HepG2 (cell line): ENCODE measurements around the gene NAA38. TPM values are rescaled to one million over a fixed set of nuclear protein-coding genes. Genes with fewer than 3 reads are reported as not detected.

ENCODE experiments used
- BORCS8-MEF2B ChIP-seq: sonication (generic); formaldehyde crosslinking; IDR thresholded peaks from 2 replicates; pipeline ENCODE4 v1.8.0; 2022; ENCODE audit warnings: mild to moderate bottlenecking, missing genetic modification reagents
- CEBPG ChIP-seq: IDR thresholded peaks from 2 replicates; pipeline ENCODE4 v1.6.1; 2016
- CREB1 ChIP-seq, 2 experiments: fragments of 450-650 bp in 1 of 2; IDR thresholded peaks; 2 replicates each; pipeline ENCODE4 v1.6.1; 2016 to 2017; ENCODE audit warnings: control low read depth in 1 of 2, mild to moderate bottlenecking in 1 of 2, missing compliant biosample characterization in 1 of 2, missing genetic modification characterization in 1 of 2
- E2F2 ChIP-seq: sonication (generic); formaldehyde crosslinking; IDR thresholded peaks from 2 replicates; pipeline ENCODE4 v1.4.0; 2020; ENCODE audit warnings: missing genetic modification reagents, borderline replicate concordance
- FOXJ3 ChIP-seq: sonication (generic); formaldehyde crosslinking; IDR thresholded peaks from 2 replicates; pipeline ENCODE4 v1.4.0; 2020; ENCODE audit warnings: missing genetic modification reagents, mild to moderate bottlenecking, borderline replicate concordance
- GATA4 ChIP-seq: sonication (generic); IDR thresholded peaks from 2 replicates; pipeline ENCODE4 v1.6.1; 2016; ENCODE audit warnings: antibody characterized with exemption, low read depth, borderline replicate concordance
- NFATC3 ChIP-seq: sonication (generic); formaldehyde crosslinking; IDR thresholded peaks from 2 replicates; pipeline ENCODE4 v1.5.1; 2020; ENCODE audit warnings: mild to moderate bottlenecking, missing genetic modification reagents
- NFKB2 ChIP-seq: sonication (generic); formaldehyde crosslinking; IDR thresholded peaks from 2 replicates; pipeline ENCODE4 v1.4.0; 2020; ENCODE audit warnings: missing genetic modification reagents, borderline replicate concordance
- SETDB1 ChIP-seq: sonication (generic); formaldehyde crosslinking; IDR thresholded peaks from 2 replicates; pipeline ENCODE4 v1.5.1; 2020; ENCODE audit warnings: missing genetic modification reagents, mild to moderate bottlenecking, borderline replicate concordance
- SMC3 ChIP-seq: IDR thresholded peaks from 2 replicates; pipeline ENCODE4 v1.6.1; 2011; ENCODE audit warnings: low read length, improper control_type of control experiment
- SUZ12 ChIP-seq: fragments of 150-350 bp; IDR thresholded peaks from 2 replicates; pipeline ENCODE4 v1.6.1; 2014; ENCODE audit warnings: low read depth, low read length
- THAP11 ChIP-seq: IDR thresholded peaks from 2 replicates; pipeline ENCODE4 v1.6.1; 2016; ENCODE audit warnings: missing biosample characterization, missing genetic modification reagents
- THAP7 ChIP-seq: sonication (generic); formaldehyde crosslinking; IDR thresholded peaks from 2 replicates; pipeline ENCODE4 v1.8.1; 2023; ENCODE audit warnings: mild to moderate bottlenecking, missing genetic modification reagents
- ZBTB25 ChIP-seq: IDR thresholded peaks from 2 replicates; pipeline ENCODE4 v1.6.1; 2018; ENCODE audit warnings: missing genetic modification reagents
- ZBTB3 ChIP-seq: sonication (generic); formaldehyde crosslinking; IDR thresholded peaks from 2 replicates; pipeline ENCODE4 v1.4.0; 2020; ENCODE audit warnings: low read depth, mild to moderate bottlenecking, moderate library complexity, missing genetic modification reagents, borderline replicate concordance
- ZBTB38 ChIP-seq: sonication (generic); formaldehyde crosslinking; IDR thresholded peaks from 2 replicates; pipeline ENCODE4 v1.5.1; 2020; ENCODE audit warnings: mild to moderate bottlenecking, missing genetic modification reagents
- ZFP37 ChIP-seq: sonication (generic); formaldehyde crosslinking; IDR thresholded peaks from 2 replicates; pipeline ENCODE4 v1.4.0; 2020; ENCODE audit warnings: missing genetic modification reagents, borderline replicate concordance
- ZNF17 ChIP-seq: sonication (generic); formaldehyde crosslinking; IDR thresholded peaks from 2 replicates; pipeline ENCODE4 v1.5.0; 2020; ENCODE audit warnings: mild to moderate bottlenecking, missing genetic modification reagents
- ZNF260 ChIP-seq: sonication (generic); formaldehyde crosslinking; IDR thresholded peaks from 2 replicates; pipeline ENCODE4 v1.4.0; 2020; ENCODE audit warnings: missing genetic modification reagents, low read depth, mild to moderate bottlenecking, borderline replicate concordance
- ZNF3 ChIP-seq: IDR thresholded peaks from 2 replicates; pipeline ENCODE4 v1.7.0; 2017; ENCODE audit warnings: inconsistent platforms
- ZNF326 ChIP-seq: sonication (generic); formaldehyde crosslinking; IDR thresholded peaks from 2 replicates; pipeline ENCODE4 v1.4.0; 2020; ENCODE audit warnings: missing genetic modification reagents, borderline replicate concordance
- ZNF569 ChIP-seq: sonication (generic); formaldehyde crosslinking; IDR thresholded peaks from 2 replicates; pipeline ENCODE4 v1.5.0; 2020; ENCODE audit warnings: mild to moderate bottlenecking, missing genetic modification reagents, moderate library complexity, borderline replicate concordance
- ZNF629 ChIP-seq: sonication (generic); formaldehyde crosslinking; conservative IDR thresholded peaks from 2 replicates; pipeline ENCODE4 v1.5.0; 2020; ENCODE audit warnings: missing genetic modification reagents
- ZNF660 ChIP-seq: sonication (generic); formaldehyde crosslinking; IDR thresholded peaks from 2 replicates; pipeline ENCODE4 v1.5.1; 2020; ENCODE audit warnings: mild to moderate bottlenecking, low read depth, missing genetic modification reagents, borderline replicate concordance
- ZNF773 ChIP-seq: sonication (generic); formaldehyde crosslinking; IDR thresholded peaks from 2 replicates; pipeline ENCODE4 v1.4.0; 2020; ENCODE audit warnings: missing genetic modification reagents, borderline replicate concordance
- ZSCAN12 ChIP-seq: sonication (generic); formaldehyde crosslinking; IDR thresholded peaks from 2 replicates; pipeline ENCODE4 v1.9.0; 2021; ENCODE audit warnings: mild to moderate bottlenecking, missing genetic modification reagents
- polyA plus RNA-seq, 8 experiments: library from polyadenylated mRNA; depleted of rRNA in 3 of 8; stranded (reverse) in 7 of 8; unstranded in 1 of 8; fragments of >200 nt; fragmentation: Illumina TruSeq in 4 of 8; extraction: Trizol in 4 of 8; gene quantifications; 2 replicates each; pipeline versions ENCODE4 v1.2.1 to v1.2.3, GENCODE V29; 2011 to 2016; ENCODE audit warnings: low read depth in 4 of 8, missing spikeins in 1 of 8, mixed read lengths in 1 of 8; ENCODE audit not compliant: insufficient read depth in 1 of 8
- total RNA-seq, 5 experiments: library from RNA; depleted of rRNA; stranded (reverse); fragments of >200 nt; fragmentation: Illumina TruSeq; extraction: Trizol; gene quantifications; 2 replicates each; pipeline ENCODE4 v1.2.3, GENCODE V29; 2016; ENCODE audit warnings: low read depth in 1 of 5
- TF ChIP-seq, protein P1 (sequence below): sonication (generic); formaldehyde crosslinking; IDR thresholded peaks from 2 replicates; pipeline ENCODE4 v1.4.0; 2020; ENCODE audit warnings: missing genetic modification reagents

The NAA38 gene
- total and polyA plus RNA-seq, 2 of the 13 experiments (the other 11 are each of a cell fraction or from before 2014, with no cell fraction given): 46.9 to 91.6 TPM

GRCh38 chr17:7843536-7844291 is 13.6 kb downstream of the NAA38 start (continued):
- TF ChIP-seq ZBTB25 (0 out of 2 replicates have a peak, but pooled peaks have one; percentile 1), ZNF17 (CRISPR knock-in tag) (no peak), ZNF3 (CRISPR knock-in tag) (no peak), ZBTB3 (no peak), THAP11 (CRISPR knock-in tag) (no peak), ZNF569 (CRISPR knock-in tag) (no peak), NFKB2 (CRISPR knock-in tag) (no peak), ZNF629 (CRISPR knock-in tag) (no peak), NFATC3 (0 out of 2 replicates have a peak, but pooled peaks have one; percentile 57), GATA4 (0 out of 2 replicates have a peak, but pooled peaks have one; percentile 11), ZBTB38 (CRISPR knock-in tag) (no peak), SETDB1 (CRISPR knock-in tag) (no peak), SUZ12 (no peak), CREB1 (IDR thresholded peaks at IDR 0.05) (0 out of 2 replicates have a peak, but pooled peaks have one; percentile 57), CREB1 (CRISPR knock-in tag; IDR thresholded peaks at IDR 0.05) (peak; percentile 91), THAP7 (no peak), ZNF660 (no peak), E2F2 (CRISPR knock-in tag) (no peak), BORCS8-MEF2B (CRISPR knock-in tag) (peak; percentile 68; the same call in 1 of the 2 replicates), ZNF260 (CRISPR knock-in tag) (0 out of 2 replicates have a peak, but pooled peaks have one; percentile 50), SMC3 (no peak), ZNF773 (CRISPR knock-in tag) (no peak), ZNF326 (no peak), CEBPG (CRISPR knock-in tag) (no peak), ZSCAN12 (peak; percentile 66; the same call in 1 of the 2 replicates), FOXJ3 (CRISPR knock-in tag) (no peak), ZFP37 (CRISPR knock-in tag) (no peak; the same call in 1 of the 2 replicates)
- TF ChIP-seq, protein P1, sequence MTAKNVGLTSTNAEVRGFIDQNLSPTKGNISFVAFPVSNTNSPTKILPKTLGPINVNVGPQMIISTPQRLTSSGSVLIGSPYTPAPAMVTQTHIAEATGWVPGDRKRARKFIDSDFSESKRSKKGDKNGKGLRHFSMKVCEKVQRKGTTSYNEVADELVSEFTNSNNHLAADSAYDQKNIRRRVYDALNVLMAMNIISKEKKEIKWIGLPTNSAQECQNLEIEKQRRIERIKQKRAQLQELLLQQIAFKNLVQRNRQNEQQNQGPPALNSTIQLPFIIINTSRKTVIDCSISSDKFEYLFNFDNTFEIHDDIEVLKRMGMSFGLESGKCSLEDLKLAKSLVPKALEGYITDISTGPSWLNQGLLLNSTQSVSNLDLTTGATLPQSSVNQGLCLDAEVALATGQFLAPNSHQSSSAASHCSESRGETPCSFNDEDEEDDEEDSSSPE (CRISPR knock-in tag): no peak
